Activated CD4-positive, alpha-beta T cell treated with anti-CD3 and anti-CD28 coated beads, Interleukin-2, amount 10 ng/mL, durations not matched to agents 7 days and 5 days (primary cell): ENCODE data around the gene FBXO10. TPM values are rescaled to one million over a fixed set of nuclear protein-coding genes. Genes with fewer than 3 reads are reported as not detected.

Experiments used
- CTCF ChIA-PET: fragments of 350-600 bp; sonication (Branson Sonifier 250); formaldehyde crosslinking; loops from one replicate; lab custom pipeline; 2021; ENCODE audit warnings: antibody characterized with exemption; lab: Charles Lee
- POLR2A ChIA-PET: fragments of 350-600 bp; sonication (Branson Sonifier 250); formaldehyde crosslinking; loops from one replicate; lab custom pipeline; 2021; ENCODE audit warnings: antibody characterized with exemption; lab: Charles Lee
- DNase-seq: peaks from one replicate; pipeline ENCODE4 v3.0.0-alpha.2; 2020
- H3K27ac Mint-ChIP-seq: one replicate; pipeline ENCODE4 v1.8.0; 2021; ENCODE audit warnings: mild to moderate bottlenecking, moderate library complexity, mixed read lengths
- H3K27me3 Mint-ChIP-seq: one replicate; pipeline ENCODE4 v1.8.0; 2021; ENCODE audit warnings: mixed read lengths
- H3K36me3 Mint-ChIP-seq: one replicate; pipeline ENCODE4 v1.8.0; 2021; ENCODE audit warnings: low read depth, mixed read lengths
- H3K4me1 Mint-ChIP-seq: one replicate; pipeline ENCODE4 v1.8.0; 2021; ENCODE audit warnings: mixed read lengths
- H3K4me3 Mint-ChIP-seq: one replicate; pipeline ENCODE4 v1.8.0; 2021; ENCODE audit warnings: mild to moderate bottlenecking, moderate library complexity, mixed read lengths
- H3K9me3 Mint-ChIP-seq: one replicate; pipeline ENCODE4 v1.8.0; 2021; ENCODE audit warnings: mixed read lengths
- total RNA-seq, 2 experiments: library from RNA; stranded (reverse); gene quantifications; one replicate each; pipeline ENCODE4 v1.2.3, GENCODE V29; 2021

FBXO10 gene
- total RNA-seq, 2 experiments from 2014 or later, result 2.6 TPM

GRCh38 chr9:37583522-37584121 lies 7.4 kb upstream of the FBXO10 start:
- Mint-ChIP-seq H3K4me1 (peaks cover 4% of the 10 kb centered on the region), H3K36me3 (peaks cover 43% of the 10 kb centered on the region), H3K4me3 (no peak overlapping the region), H3K27me3 (no peaks in the 10 kb centered on the region), H3K27ac (no peak overlapping the region), H3K9me3 (no peaks in the 10 kb centered on the region)
- ChIA-PET CTCF (interaction anchor here (0.8 to 1.4 kb wide), 3 partner anchors 9 to 168 kb away, joined by 4 to 8 read pairs (median 5); partner anchors contain the start of gene TOMM5), POLR2A (no interaction called here)
- no peak for DNase-seq

DNA sequence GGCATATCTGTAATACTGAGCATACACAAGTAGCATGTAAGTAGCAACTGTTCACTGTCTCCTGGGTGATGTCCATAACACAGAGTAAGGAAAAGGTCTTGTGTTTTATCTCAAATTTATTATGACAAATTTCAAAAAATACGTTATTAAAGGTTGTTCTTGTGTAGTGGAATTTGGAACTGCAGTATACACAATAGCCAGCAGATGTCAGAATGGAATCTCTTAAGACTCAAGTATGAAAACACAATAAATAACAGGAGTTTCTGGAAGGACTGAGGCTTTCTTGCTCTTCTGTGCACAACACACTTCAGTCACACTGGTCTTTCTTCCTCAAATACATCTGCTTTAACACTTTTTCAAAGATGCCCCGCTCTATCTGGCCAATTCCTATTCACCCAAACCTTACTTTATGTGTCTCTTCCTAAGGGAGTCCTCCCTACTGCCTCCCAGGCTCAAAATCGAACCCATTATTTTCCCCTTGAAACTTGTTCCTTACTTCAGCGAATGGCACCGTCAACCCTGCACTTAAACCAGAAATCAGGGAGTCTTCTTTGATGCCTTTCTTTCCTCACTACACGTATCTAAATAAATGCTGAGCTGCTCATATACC lies 6.5 kb upstream of the FBXO10 start:
- Mint-ChIP-seq H3K36me3 (peaks cover 34% of the 10 kb centered on the region), H3K4me3 (no peak overlapping the region), H3K9me3 (no peaks in the 10 kb centered on the region), H3K27me3 (no peaks in the 10 kb centered on the region), H3K27ac (no peak overlapping the region), H3K4me1 (peaks cover 1% of the 10 kb centered on the region)
- ChIA-PET CTCF (interaction anchor here (1.4 kb wide), 1 partner anchor 10 kb away, joined by 8 read pairs; the partner anchor contains the start of gene TOMM5), POLR2A (no interaction called here)
- DNase-seq, result peak; percentile 27

DNA sequence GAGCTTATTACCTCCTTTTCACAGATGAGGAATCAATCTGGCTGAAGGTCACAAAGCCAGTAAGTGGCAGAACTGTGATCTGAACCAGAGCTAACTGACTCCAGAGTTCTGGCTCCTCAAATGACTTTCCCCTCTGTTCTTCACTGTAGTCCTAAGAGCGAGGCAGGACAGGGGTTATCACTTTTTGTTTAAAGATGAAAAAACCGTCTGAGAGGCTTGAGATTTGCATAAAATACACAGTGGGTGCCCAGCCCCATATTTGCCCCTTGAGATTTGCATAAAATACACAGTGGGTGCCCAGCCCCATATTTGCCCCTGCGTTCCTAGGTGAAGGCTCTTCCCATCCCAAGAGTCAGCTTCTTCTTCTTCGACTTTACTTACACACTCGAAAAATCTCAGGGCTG lies 667 bp downstream of the FBXO10 start:
- Mint-ChIP-seq H3K36me3 (peaks cover 4% of the 10 kb centered on the region), H3K4me1 (peaks cover 19% of the 10 kb centered on the region), H3K27ac (peak overlapping the region; percentile 54), H3K27me3 (peaks cover 4% of the 10 kb centered on the region), H3K4me3 (peak overlapping the region; percentile 68), H3K9me3 (no peaks in the 10 kb centered on the region)
- ChIA-PET POLR2A (interaction anchor here (0.6 kb wide), 1 partner anchor 279 kb away, joined by 3 read pairs; no protein-coding TSS in a partner anchor), CTCF (interaction anchor here (0.5 to 2.0 kb wide), 6 partner anchors 11 to 385 kb away, joined by 3 to 7 read pairs (median 4); partner anchors contain the start of gene TOMM5)
- no peak for DNase-seq

GRCh38 chr9:37575001-37575400 lies 1.2 kb downstream of the FBXO10 start:
- no peaks in the 10 kb centered on the region for H3K9me3 Mint-ChIP-seq
- no peak for DNase-seq
- ChIA-PET POLR2A (no interaction called here), CTCF (interaction anchor here (0.6 to 2.0 kb wide), 6 partner anchors 9 to 385 kb away, joined by 3 to 7 read pairs (median 4); partner anchors contain the start of gene TOMM5)
- H3K4me1 Mint-ChIP-seq, result peaks cover 19% of the 10 kb centered on the region
- H3K27me3 Mint-ChIP-seq, result peaks cover 4% of the 10 kb centered on the region
- H3K4me3 Mint-ChIP-seq, result peak overlapping the region; percentile 68
- H3K27ac Mint-ChIP-seq, result no peak overlapping the region
- H3K36me3 Mint-ChIP-seq, result peaks cover 2% of the 10 kb centered on the region

GRCh38 chr9:37574241-37574721 lies 1.9 kb downstream of the FBXO10 start:
- H3K4me3 Mint-ChIP-seq, result no peak overlapping the region
- H3K27ac Mint-ChIP-seq, result no peak overlapping the region
- H3K27me3 Mint-ChIP-seq, result peaks cover 4% of the 10 kb centered on the region
- peaks cover 19% of the 10 kb centered on the region for H3K4me1 Mint-ChIP-seq
- no peak for DNase-seq
- H3K36me3 Mint-ChIP-seq, result peaks cover 2% of the 10 kb centered on the region
- no peaks in the 10 kb centered on the region for H3K9me3 Mint-ChIP-seq
- CTCF ChIA-PET, result interaction anchor here (0.6 to 1.9 kb wide), 4 partner anchors 10 to 159 kb away, joined by 3 to 5 read pairs (median 4); no protein-coding TSS in a partner anchor
- POLR2A ChIA-PET, result no interaction called here

DNA sequence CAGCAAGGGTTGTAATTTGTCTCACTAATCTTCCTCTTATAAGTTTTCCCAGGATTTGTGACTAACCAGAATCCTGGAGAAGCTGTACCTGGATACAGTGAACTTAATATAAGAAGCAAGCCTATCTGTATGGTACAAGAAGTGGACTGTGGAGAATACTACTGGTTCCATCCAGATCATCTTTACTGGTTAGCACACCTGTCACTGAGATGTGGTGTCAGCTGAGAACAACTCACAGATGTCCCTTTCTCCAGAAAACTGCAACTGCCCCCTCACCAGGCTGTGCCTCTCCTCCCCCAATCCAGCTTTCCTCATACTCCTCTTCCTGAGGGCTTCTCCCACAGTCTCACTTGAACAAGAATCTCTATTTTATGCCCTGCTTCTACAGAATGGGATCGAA lies 4.9 kb downstream of the FBXO10 start:
- H3K9me3 Mint-ChIP-seq, result no peaks in the 10 kb centered on the region

GRCh38 chr9:37566716-37567115 lies 9.5 kb downstream of the FBXO10 start:
- Mint-ChIP-seq H3K9me3 (peaks cover 20% of the 10 kb centered on the region), H3K4me3 (no peak overlapping the region), H3K27ac (no peak overlapping the region), H3K27me3 (no peaks in the 10 kb centered on the region), H3K4me1 (no peaks in the 10 kb centered on the region), H3K36me3 (peaks cover 14% of the 10 kb centered on the region)
- ChIA-PET CTCF (interaction anchor here (0.6 to 1.0 kb wide), 2 partner anchors 20 to 465 kb away, joined by 3 to 4 read pairs; no protein-coding TSS in a partner anchor), POLR2A (no interaction called here)
- DNase-seq, result no peak

More for the DNA sequence above, 4.9 kb downstream of the FBXO10 start:
- ChIA-PET CTCF (no interaction called here), POLR2A (no interaction called here)
- Mint-ChIP-seq H3K4me3 (no peak overlapping the region), H3K27ac (no peak overlapping the region), H3K27me3 (peaks cover 4% of the 10 kb centered on the region), H3K36me3 (peaks cover 4% of the 10 kb centered on the region), H3K4me1 (peaks cover 9% of the 10 kb centered on the region)
- DNase-seq, result no peak

DNA sequence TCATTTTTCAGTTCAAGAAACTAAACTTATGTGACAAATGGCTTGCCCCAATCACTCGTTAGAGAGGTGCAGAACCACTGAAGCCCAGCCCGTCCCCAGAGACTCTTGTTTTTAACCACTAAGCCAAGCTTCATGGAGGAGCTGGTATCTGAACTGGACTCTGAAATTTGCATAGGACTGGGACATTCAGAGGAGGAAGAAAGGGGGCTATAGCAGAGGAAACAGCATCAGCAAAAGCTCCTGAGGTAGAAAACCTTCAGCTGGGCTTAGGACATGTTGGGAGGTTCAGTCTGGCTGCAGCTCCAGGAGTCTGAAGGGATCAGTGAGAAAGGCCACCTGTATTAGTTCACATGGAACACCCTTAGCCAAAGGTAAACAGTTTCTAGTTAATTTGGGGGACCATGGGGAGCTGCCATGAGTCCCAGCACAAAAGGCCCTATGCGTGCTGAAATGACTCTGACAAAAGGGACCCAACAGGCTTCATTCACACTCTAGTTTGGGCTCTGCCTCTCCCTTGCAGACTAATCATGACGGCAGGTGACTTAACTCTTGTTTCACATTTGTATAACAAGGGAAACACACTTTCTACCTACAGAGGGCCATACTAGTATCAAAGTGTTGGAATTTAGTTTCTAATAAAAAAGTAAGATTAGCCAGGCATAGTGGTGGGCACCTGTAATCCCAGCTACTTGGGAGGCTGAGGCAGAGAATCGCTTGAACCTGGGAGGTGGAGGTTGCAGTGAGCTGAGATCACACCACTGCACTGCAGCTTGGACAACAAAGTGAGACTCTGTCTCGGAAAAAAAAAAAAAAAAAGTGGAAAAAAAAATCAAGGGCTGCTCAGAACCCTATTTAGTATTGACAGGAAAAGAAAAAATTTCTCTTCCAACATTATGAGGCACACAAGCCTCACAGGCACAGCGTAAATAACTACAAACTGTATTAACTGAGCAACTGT lies 10.2 kb downstream of the FBXO10 start:
- Mint-ChIP-seq H3K27ac (no peak overlapping the region), H3K4me3 (no peak overlapping the region), H3K36me3 (peaks cover 14% of the 10 kb centered on the region), H3K9me3 (peaks cover 20% of the 10 kb centered on the region), H3K27me3 (no peaks in the 10 kb centered on the region), H3K4me1 (no peaks in the 10 kb centered on the region)
- ChIA-PET CTCF (interaction anchor here (0.6 to 1.0 kb wide), 2 partner anchors 19 to 26 kb away, joined by 3 read pairs; no protein-coding TSS in a partner anchor), POLR2A (no interaction called here)
- DNase-seq, result no peak

DNA sequence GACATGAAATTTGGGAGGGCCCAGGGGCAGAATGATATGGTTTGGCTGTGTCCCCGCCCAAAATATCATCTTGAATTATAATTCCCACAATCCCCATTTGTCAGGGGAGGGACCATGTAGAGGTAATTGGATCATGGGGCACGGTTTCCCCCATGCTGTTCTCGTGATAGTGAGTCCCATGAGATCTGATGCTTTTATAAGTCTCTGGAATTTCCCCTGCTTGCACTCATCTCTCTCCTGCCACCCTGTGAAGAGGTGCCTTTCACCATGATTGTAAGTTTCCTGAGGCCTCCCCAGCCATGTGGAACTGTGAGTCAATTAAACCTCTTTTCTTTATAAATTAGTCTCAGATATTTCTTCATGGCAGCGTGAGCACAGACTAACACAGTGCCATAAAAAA lies 11.3 kb downstream of the FBXO10 start:
- Mint-ChIP-seq H3K27ac (no peak overlapping the region), H3K27me3 (no peaks in the 10 kb centered on the region), H3K4me3 (no peak overlapping the region), H3K4me1 (no peaks in the 10 kb centered on the region), H3K9me3 (peaks cover 20% of the 10 kb centered on the region), H3K36me3 (peaks cover 14% of the 10 kb centered on the region)
- no peak for DNase-seq
- CTCF ChIA-PET, result no interaction called here
- POLR2A ChIA-PET, result no interaction called here

DNA sequence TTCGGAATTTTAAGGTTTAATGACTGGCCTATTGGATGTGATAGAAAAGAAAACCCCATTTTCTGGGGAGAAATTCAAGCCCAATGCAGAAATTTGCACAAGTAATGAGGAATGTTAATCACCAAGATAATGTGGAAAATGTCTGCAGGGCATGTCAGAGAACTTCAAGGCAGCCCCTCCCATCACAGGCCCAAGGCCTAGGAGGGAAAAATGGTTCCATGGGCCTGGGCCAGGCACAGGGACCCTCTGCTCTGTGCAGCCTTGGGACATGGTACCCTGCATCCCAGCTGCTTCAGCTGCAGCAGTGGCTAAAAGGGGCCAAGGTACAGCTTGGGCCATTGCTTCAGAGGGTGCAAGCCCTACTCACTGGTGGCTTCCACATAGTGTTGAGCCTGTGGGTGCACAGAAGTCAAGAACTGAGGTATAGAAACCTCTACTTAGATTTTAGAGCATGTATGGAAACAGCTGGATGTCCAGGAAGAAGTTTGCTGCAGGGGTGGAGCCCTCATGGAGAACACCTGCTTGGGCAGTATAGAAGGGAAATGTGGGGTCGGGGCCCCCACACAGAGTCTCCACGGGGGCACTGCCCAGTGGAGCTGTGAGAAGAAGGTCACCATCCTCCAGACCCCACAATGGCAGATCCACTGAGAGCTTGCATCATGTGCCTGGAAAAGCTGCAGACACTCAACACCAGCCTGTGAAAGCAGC lies 12.2 kb downstream of the FBXO10 start:
- Mint-ChIP-seq H3K27me3 (no peaks in the 10 kb centered on the region), H3K27ac (no peak overlapping the region), H3K9me3 (peaks cover 20% of the 10 kb centered on the region), H3K4me1 (no peaks in the 10 kb centered on the region), H3K4me3 (no peak overlapping the region), H3K36me3 (peaks cover 14% of the 10 kb centered on the region)
- CTCF ChIA-PET, result interaction anchor here (0.6 to 1.3 kb wide), 2 partner anchors 11 to 57 kb away, joined by 3 to 5 read pairs; partner anchors contain the start of gene FBXO10
- POLR2A ChIA-PET, result no interaction called here
- DNase-seq, result no peak

DNA sequence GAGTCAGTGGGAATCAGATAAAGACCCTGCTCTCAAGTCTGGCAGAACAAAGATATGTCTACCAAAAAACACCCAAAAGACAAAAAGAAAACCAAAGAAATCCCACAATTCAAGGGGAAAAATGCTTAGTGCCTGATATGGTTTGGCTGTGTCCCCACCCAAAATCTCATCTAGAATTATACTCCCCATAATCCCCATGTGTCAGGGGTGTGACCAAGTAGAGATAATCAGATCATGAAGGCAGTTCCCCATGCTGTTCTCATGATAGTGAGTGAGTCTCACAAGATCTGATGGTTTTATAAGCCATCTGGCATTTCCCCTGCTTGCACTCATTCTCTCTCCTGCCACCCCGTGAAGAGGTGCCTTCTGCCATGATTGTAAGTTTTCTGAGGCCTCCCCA lies 13.4 kb downstream of the FBXO10 start:
- Mint-ChIP-seq H3K27me3 (no peaks in the 10 kb centered on the region), H3K36me3 (peaks cover 11% of the 10 kb centered on the region), H3K9me3 (peaks cover 20% of the 10 kb centered on the region), H3K27ac (no peak overlapping the region), H3K4me3 (no peak overlapping the region), H3K4me1 (no peaks in the 10 kb centered on the region)
- ChIA-PET POLR2A (interaction anchor here (0.6 kb wide), 1 partner anchor 14 kb away, joined by 3 read pairs; no protein-coding TSS in a partner anchor), CTCF (interaction anchor here (0.6 to 0.9 kb wide), 2 partner anchors 10 to 460 kb away, joined by 3 to 4 read pairs; no protein-coding TSS in a partner anchor)
- no peak for DNase-seq
